ENCODE measurements around the gene SRCIN1.

DNA sequence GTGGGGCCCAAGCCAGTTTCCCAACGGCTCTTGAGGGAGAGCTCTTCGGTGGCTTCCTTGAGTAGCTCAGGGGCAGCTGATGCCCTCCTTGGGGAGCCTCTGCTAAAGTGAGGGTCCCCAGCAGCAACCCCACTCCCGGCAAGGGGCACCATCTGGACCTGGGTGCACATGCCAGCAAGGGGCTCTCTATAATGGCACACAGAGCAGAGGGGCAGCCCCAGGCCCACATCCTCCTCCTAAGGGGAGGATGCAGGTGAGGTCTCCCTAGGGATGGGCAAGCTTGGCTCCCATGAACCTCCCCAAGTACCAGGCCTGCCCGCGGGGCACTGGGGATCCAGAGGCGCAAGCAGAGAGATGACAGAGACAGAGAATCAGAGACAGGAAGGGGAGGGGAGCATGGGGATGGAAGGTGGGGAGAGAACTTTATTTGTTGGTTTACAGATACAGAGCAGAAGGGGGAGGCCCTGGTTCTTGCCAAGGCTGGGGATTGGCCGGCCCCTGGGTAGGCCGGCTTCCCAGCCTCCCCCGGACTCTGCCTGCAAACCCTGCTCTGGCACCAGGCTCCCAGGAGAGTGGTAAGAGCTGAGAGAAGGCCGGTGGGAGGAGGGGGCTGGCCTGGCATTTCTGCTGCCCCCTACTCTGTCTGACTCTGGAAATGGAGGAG lies 61.4 kb downstream of the SRCIN1 start:
- TF ChIP-seq, protein P1, sequence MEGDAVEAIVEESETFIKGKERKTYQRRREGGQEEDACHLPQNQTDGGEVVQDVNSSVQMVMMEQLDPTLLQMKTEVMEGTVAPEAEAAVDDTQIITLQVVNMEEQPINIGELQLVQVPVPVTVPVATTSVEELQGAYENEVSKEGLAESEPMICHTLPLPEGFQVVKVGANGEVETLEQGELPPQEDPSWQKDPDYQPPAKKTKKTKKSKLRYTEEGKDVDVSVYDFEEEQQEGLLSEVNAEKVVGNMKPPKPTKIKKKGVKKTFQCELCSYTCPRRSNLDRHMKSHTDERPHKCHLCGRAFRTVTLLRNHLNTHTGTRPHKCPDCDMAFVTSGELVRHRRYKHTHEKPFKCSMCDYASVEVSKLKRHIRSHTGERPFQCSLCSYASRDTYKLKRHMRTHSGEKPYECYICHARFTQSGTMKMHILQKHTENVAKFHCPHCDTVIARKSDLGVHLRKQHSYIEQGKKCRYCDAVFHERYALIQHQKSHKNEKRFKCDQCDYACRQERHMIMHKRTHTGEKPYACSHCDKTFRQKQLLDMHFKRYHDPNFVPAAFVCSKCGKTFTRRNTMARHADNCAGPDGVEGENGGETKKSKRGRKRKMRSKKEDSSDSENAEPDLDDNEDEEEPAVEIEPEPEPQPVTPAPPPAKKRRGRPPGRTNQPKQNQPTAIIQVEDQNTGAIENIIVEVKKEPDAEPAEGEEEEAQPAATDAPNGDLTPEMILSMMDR (IDR thresholded peaks at IDR 0.05) = no peak
- no peak for TF ChIP-seq POLR2A (IDR thresholded peaks at IDR 0.05)
